IPS-11a (cell line): ENCODE results near the gene GALNT11.
"Not testable (repeated sequence)": the region's sequence is repeated elsewhere in the genome, so short reads cannot be mapped to it uniquely, and the experiment has no call there.

ENCODE experiments used
- H3K4me3 ChIP-seq: one replicate; pipeline ENCODE4 v1.5.1; 2013; ENCODE audit warnings: low read depth, low read length, control low read depth

GALNT11 gene

GRCh38 chr7:152074673-152075072 is 49.2 kb downstream of the GALNT11 start:
- no peak overlapping the region for H3K4me3 ChIP-seq

- H3K4me3 ChIP-seq = not testable (repeated sequence)
These were observed 49.9 kb downstream of the GALNT11 start for GRCh38 chr7:152075379-152075778.

- H3K4me3 ChIP-seq = no peak overlapping the region
These were observed 50.9 kb downstream of the GALNT11 start for GRCh38 chr7:152076324-152076821.

GRCh38 chr7:152076940-152077933 is 51.8 kb downstream of the GALNT11 start:
- H3K4me3 ChIP-seq = no peak overlapping the region

GRCh38 chr7:152078025-152078424 is 52.6 kb downstream of the GALNT11 start:
- H3K4me3 ChIP-seq = no peak overlapping the region

- no peak overlapping the region for H3K4me3 ChIP-seq
These were observed 53.3 kb downstream of the GALNT11 start for GRCh38 chr7:152078786-152079185.

GRCh38 chr7:152081088-152081487 is 55.6 kb downstream of the GALNT11 start:
- no peak overlapping the region for H3K4me3 ChIP-seq

- not testable (repeated sequence) for H3K4me3 ChIP-seq
These were observed 56.7 kb downstream of the GALNT11 start for GRCh38 chr7:152082073-152082721.

- no peak overlapping the region for H3K4me3 ChIP-seq
These were observed 59.7 kb downstream of the GALNT11 start for GRCh38 chr7:152085131-152085530.

- no peak overlapping the region for H3K4me3 ChIP-seq
These were observed 61.0 kb downstream of the GALNT11 start for GRCh38 chr7:152086513-152086912.

GRCh38 chr7:152089183-152089582 is 63.7 kb downstream of the GALNT11 start:
- H3K4me3 ChIP-seq = no peak overlapping the region

- no peak overlapping the region for H3K4me3 ChIP-seq
These were observed 65.3 kb downstream of the GALNT11 start for GRCh38 chr7:152090747-152091146.

- no peak overlapping the region for H3K4me3 ChIP-seq
These were observed 68.2 kb downstream of the GALNT11 start for GRCh38 chr7:152093717-152094116.

GRCh38 chr7:152095771-152096170 is 70.3 kb downstream of the GALNT11 start:
- no peak overlapping the region for H3K4me3 ChIP-seq

GRCh38 chr7:152097330-152097729 is 71.9 kb downstream of the GALNT11 start:
- no peak overlapping the region for H3K4me3 ChIP-seq

GRCh38 chr7:152103066-152103465 is 77.6 kb downstream of the GALNT11 start:
- no peak overlapping the region for H3K4me3 ChIP-seq

GRCh38 chr7:152103691-152104090 is 78.2 kb downstream of the GALNT11 start:
- H3K4me3 ChIP-seq = no peak overlapping the region

GRCh38 chr7:152105205-152105604 is 79.7 kb downstream of the GALNT11 start:
- H3K4me3 ChIP-seq = no peak overlapping the region

GRCh38 chr7:152106990-152107389 is 81.5 kb downstream of the GALNT11 start:
- H3K4me3 ChIP-seq = no peak overlapping the region

- no peak overlapping the region for H3K4me3 ChIP-seq
These were observed 82.5 kb downstream of the GALNT11 start for GRCh38 chr7:152107945-152108344.

- no peak overlapping the region for H3K4me3 ChIP-seq
These were observed 82.9 kb downstream of the GALNT11 start for GRCh38 chr7:152108359-152108758.

- H3K4me3 ChIP-seq = no peak overlapping the region
These were observed 87.4 kb downstream of the GALNT11 start for GRCh38 chr7:152112829-152113228.
